GM19452 (cell line): Measurements from ENCODE around the gene SH3PXD2B.

Experiments used
- ATAC-seq: cut with Tn5 transposase; IDR thresholded peaks from one replicate; pipeline ENCODE4 v1.9.1; 2021; ENCODE audit not compliant: unreplicated experiment

The SH3PXD2B gene

GRCh38 chr5:172454358-172455086 lies at the start of gene SH3PXD2B:
TSS of gene SH3PXD2B (minus strand) at chr5:172454525. CDS start at chr5:172454352, 173 bp downstream.
- ATAC-seq, result no peak

DNA sequence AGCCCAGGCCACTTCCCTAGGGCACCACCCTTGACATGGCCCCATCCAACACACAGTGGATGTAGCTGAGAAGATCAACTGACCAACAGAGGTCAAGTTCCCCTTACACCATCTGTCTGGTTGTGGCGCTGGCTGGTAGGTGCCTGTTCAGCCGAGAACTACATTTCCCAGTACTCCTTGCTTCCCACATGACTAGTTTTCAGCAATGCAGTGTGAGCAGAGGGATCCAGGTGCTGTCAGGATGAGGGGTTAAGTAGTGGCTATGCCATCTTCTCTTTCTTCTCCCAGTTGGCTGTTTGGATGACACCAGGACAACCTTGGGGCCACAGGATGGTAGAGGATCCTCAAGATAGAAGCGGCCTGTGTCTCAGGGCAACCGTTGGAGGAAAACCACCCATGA lies 48.6 kb upstream of the SH3PXD2B start:
- no peak for ATAC-seq

DNA sequence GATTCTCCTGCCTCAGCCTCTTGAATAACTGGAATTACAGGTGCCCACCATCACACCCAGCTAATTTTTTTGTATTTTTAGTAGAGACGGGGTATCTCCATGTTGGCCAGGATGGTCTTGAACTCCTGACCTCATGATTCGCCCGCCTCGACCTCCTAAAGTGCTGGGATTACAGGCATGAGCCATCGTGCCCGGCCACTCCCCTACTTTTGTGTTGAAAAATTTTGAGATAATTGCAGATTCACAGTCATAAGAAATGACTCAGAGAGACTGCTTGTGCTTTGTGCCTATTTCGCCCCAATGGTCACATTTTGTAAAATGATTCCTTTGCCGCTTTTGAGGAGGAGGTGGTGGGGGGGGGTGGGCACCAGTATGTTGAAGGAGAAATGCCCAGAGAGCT lies 48.1 kb upstream of the SH3PXD2B start:
- no peak for ATAC-seq

DNA sequence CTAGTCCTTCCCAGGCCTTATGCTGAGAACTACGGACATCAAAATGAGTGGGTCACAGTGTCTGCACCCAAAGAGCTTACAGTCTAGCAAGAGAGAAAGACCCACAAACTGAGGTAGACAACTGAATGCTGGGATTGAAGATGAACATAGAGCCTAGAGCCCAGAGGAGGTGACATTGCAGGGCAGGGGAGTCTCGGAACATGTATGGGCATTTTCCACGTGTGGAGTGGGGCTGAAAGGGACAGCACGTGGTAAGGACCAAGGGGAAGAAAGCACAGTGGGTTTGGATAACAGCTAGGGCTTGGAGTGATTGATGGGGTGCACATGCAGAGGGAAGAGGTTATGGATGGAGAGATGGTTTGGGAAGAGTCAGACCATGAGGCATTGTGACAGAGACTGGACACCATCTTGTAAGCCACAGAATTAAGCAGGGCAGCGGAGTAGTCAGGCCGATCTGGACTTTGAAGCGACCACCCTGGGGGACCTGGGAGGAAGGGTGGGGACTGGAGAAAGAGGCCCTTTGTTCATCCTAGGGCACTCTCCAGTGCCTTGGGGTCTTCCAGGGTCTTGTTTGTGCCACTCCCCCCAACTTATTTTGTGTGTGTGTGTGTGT lies 47.5 kb upstream of the SH3PXD2B start:
- no peak for ATAC-seq

DNA sequence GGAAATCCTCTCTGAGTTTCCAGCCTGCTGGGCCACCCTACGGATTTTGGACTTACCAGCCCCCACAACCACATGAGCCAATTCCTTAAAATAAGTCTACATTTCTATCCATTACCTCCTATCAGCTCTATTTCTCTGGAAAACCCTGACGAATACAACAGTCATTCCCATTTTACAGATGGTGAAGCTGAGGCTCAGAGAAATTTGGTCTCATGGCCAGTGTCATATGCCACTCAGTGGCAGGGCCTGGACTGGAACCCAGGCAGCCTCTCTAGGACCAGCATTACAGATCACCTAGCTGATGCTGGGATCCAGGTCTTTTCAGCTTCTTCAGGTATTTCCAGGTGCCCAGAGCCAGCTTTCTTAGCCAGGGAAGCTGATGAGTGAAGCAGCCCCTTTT lies 45.0 kb upstream of the SH3PXD2B start:
- no peak for ATAC-seq

- no peak for ATAC-seq
Measured at GRCh38 chr5:172498431-172499129, 44.3 kb upstream of the SH3PXD2B start.

DNA sequence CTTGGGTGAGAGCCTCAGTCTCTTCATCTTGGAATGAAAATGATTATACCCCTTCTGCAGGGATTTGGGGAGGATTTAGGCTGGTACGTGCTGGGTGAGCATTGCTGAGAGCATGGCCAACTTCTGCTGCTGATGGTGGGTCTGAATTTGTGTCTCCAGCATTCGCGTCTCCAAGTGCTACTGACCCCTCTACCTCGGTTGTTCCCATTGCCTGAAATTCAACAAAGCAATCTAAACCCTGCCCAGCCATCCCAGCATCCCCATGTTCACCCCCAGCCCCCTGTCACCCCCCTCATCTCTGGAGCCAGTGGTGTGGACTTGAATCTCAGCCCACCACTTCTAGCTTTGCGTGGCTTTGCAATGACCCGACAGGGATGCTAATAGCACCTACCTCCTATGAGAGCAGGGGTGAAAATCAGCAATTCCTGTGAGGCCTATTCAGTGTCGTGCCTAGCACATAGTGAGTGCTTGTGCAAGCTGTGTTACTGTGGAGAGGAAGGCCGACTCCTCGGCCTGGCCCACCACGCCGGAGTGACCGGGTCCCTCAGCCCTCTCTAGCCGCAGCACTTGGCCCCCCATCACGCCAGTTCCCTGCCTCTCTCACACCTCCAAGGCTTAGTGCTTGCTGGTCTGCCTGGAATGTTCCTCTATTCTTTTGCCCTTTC lies 43.4 kb upstream of the SH3PXD2B start:
- ATAC-seq, result no peak

- no peak for ATAC-seq
Measured at GRCh38 chr5:172496671-172497371, 42.5 kb upstream of the SH3PXD2B start.

GRCh38 chr5:172494630-172495505 lies 40.5 kb upstream of the SH3PXD2B start:
- no peak for ATAC-seq

DNA sequence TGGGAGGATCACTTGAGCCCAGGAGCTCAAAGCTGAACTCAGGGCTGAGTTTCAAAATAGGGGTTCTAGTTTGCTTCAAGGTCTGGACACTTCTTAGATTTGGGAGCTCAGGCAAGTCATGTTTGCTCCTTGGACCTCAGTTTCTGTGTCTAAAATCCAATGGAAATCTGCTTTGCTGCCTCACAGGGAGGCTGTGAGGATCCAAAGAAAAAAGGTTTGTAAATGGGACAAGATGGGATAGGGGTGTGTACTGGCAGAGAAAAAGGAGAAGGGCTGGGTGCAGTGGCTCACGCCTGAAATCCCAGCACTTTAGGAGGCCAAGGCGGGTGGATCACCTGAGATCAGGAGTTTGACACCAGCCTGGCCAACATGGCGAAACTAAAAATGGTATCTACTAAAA lies 39.6 kb upstream of the SH3PXD2B start:
- ATAC-seq, result no peak

- no peak for ATAC-seq
Measured at GRCh38 chr5:172493461-172493860, 39.1 kb upstream of the SH3PXD2B start.

DNA sequence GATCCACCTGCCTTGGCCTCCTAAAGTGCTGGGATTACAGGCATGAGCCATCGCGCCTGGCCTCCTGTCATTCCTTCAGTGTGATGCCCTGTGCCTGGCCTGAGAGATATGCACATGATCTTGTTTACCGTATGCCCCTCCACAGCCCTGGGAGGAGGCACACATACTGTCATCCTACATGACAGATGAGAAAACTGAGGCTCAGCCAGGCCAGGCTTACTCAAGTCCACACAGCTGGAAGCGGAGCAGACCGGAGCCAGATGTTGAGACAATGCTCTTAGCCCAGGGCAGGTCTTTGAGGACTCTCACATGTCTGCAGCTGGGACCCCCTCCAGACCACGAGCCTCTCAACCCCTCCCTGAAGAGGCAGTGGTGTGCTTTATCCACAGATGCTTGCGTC lies 38.7 kb upstream of the SH3PXD2B start:
- no peak for ATAC-seq

- ATAC-seq, result no peak
Measured at GRCh38 chr5:172492097-172492840, 37.9 kb upstream of the SH3PXD2B start.

DNA sequence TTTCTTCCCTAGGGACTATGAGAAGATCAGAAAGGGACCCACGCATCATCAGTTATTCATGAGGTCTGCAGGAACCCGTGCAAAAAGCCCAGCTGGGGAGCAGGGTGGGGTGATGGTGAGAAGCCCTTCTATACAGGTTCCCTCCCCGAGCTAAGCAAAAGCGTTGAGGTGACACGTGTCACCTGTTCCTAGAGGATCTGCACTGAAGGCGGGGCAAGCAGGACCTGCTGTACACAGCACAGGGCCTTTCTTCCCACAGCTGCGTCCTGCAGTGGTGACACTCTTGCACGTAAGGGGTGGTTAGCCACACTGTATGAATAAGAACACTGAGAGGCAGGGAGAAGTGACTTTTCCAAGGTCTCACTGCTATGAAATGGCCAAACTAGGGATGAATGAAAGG lies 37.2 kb upstream of the SH3PXD2B start:
- no peak for ATAC-seq

DNA sequence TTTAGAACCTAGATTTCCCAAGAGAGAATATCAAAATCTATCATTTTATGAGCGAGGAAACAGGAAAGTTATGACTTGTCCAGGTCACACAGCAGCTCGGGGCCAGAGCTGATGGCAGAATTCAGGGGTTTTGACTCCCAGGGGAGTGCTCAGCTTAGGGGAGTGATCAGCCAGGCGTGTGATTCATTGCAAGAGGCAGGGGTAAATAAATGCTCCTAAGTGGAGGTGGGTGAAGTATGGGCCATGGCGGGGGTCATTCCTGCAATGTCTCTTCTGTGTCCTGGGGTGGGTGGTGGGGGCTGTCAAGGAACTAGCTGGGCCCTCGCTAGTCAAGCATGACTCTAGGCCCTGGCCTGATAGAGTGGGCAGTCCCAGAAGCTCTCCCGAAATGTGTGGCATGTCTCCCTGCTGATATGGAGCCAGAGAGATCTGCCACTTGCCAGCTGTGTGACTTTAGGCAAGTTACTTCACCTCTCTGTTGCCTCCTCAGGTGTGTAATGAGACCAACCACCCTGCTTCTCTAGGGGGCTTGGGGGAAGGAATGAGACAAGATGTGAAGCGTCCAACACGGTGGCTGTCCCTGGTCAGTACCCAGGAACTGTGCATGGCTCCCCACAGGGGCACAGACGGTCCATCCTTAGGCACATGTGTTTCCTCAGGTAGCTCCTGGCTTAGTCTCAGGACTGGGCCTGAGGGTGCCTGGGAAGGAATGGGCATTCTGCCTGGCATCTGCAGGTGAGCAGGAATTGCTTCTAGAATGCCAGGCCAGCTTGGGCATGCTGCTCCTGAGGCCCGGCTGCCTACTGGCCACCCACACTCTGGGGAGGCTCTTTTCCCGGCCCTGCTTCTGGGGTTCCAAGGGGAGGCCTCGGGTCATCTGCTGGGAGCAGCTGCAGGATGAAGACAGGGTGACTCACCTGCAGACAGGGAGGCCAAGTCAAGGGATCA lies 36.5 kb upstream of the SH3PXD2B start:
- ATAC-seq, result no peak

- no peak for ATAC-seq
Measured at GRCh38 chr5:172488221-172488620, 33.9 kb upstream of the SH3PXD2B start.

DNA sequence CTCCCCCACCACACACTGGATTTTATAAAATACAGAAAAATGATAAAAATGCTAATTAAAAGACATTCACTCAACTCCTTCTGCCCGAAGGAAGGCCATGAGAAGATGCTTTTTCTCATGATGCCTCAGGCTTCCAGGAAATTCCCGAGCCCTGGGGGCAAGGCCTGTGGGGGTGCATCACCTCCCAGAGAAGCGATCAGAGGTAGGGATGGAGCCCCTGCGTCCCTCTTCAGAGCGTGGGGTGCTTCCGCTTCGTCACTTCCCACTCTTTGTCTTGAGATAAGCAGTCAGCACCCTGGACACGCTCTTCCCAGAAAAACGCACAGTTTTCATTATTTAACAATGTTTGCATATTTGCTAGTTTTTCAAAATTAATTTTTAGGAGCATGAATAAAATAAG lies 33.3 kb upstream of the SH3PXD2B start:
- ATAC-seq, result no peak

- no peak for ATAC-seq
Measured at GRCh38 chr5:172486912-172487311, 32.6 kb upstream of the SH3PXD2B start.
